ENCODE data around the gene PROX2.

PROX2 gene

GRCh38 chr14:74909911-74910310 is 34.0 kb upstream of the PROX2 start:
- no peak overlapping the region for H3K4me3 ChIP-seq (ENCODE audit: insufficient read depth, low read depth, low read length, poor library complexity, severe bottlenecking)
- no peaks in the 10 kb centered on the region for H3K27me3 ChIP-seq (replicated peaks; ENCODE audit: control insufficient read depth, insufficient read depth, low read length, poor library complexity, severe bottlenecking)
- no peak overlapping the region for H3K27ac ChIP-seq (ENCODE audit: insufficient read depth, low read length, poor library complexity, severe bottlenecking)
- H3K9me3 ChIP-seq (ENCODE audit: control insufficient read depth, low read length) = no peaks in the 10 kb centered on the region
- no peaks in the 10 kb centered on the region for H3K4me1 ChIP-seq (ENCODE audit: control insufficient read depth, insufficient read depth, low read length, poor library complexity, severe bottlenecking)
- peaks cover 7% of the 10 kb centered on the region for H3K36me3 ChIP-seq (ENCODE audit: control insufficient read depth, insufficient read depth, low read length)
- no peak for DNase-seq

GRCh38 chr14:74909501-74909900 is 33.6 kb upstream of the PROX2 start:
- no peaks in the 10 kb centered on the region for H3K4me1 ChIP-seq (ENCODE audit: control insufficient read depth, insufficient read depth, low read length, poor library complexity, severe bottlenecking)
- no peaks in the 10 kb centered on the region for H3K27me3 ChIP-seq (replicated peaks; ENCODE audit: control insufficient read depth, insufficient read depth, low read length, poor library complexity, severe bottlenecking)
- H3K4me3 ChIP-seq (ENCODE audit: insufficient read depth, low read depth, low read length, poor library complexity, severe bottlenecking) = no peak overlapping the region
- no peak overlapping the region for H3K27ac ChIP-seq (ENCODE audit: insufficient read depth, low read length, poor library complexity, severe bottlenecking)
- no peaks in the 10 kb centered on the region for H3K9me3 ChIP-seq (ENCODE audit: control insufficient read depth, low read length)
- peaks cover 7% of the 10 kb centered on the region for H3K36me3 ChIP-seq (ENCODE audit: control insufficient read depth, insufficient read depth, low read length)
- DNase-seq = no peak

- no peak overlapping the region for H3K4me3 ChIP-seq (ENCODE audit: insufficient read depth, low read depth, low read length, poor library complexity, severe bottlenecking)
- DNase-seq = no peak
- H3K27ac ChIP-seq (ENCODE audit: insufficient read depth, low read length, poor library complexity, severe bottlenecking) = no peak overlapping the region
- no peaks in the 10 kb centered on the region for H3K27me3 ChIP-seq (replicated peaks; ENCODE audit: control insufficient read depth, insufficient read depth, low read length, poor library complexity, severe bottlenecking)
- H3K9me3 ChIP-seq (ENCODE audit: control insufficient read depth, low read length) = no peaks in the 10 kb centered on the region
- no peaks in the 10 kb centered on the region for H3K4me1 ChIP-seq (ENCODE audit: control insufficient read depth, insufficient read depth, low read length, poor library complexity, severe bottlenecking)
- H3K36me3 ChIP-seq (ENCODE audit: control insufficient read depth, insufficient read depth, low read length) = peaks cover 10% of the 10 kb centered on the region
Observed at GRCh38 chr14:74908861-74909341, 33.0 kb upstream of the PROX2 start.

DNA sequence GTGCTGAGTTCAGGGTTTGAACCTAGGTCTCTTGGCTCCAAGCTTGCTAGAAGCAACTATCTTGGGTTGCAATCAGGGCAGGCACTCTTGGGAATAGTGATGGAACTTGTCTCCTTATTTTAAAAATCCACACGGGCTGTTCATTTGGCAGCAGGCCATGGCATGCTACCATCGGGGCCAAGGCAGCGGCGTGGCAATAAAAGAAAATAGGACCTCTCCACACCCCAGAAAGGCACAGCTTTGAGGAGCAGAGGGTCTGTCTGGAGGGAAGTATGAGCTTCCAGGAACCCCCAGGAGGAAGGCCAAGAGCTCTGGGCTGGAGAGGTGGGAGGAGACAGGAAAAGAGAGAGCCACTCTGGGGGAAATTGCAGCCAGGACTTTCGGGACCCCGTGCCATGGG is 31.8 kb upstream of the PROX2 start:
- DNase-seq = no peak
- peaks cover 19% of the 10 kb centered on the region for H3K36me3 ChIP-seq (ENCODE audit: control insufficient read depth, insufficient read depth, low read length)
- H3K27me3 ChIP-seq (replicated peaks; ENCODE audit: control insufficient read depth, insufficient read depth, low read length, poor library complexity, severe bottlenecking) = no peaks in the 10 kb centered on the region
- H3K4me1 ChIP-seq (ENCODE audit: control insufficient read depth, insufficient read depth, low read length, poor library complexity, severe bottlenecking) = no peaks in the 10 kb centered on the region
- H3K4me3 ChIP-seq (ENCODE audit: insufficient read depth, low read depth, low read length, poor library complexity, severe bottlenecking) = no peak overlapping the region
- H3K9me3 ChIP-seq (ENCODE audit: control insufficient read depth, low read length) = no peaks in the 10 kb centered on the region
- H3K27ac ChIP-seq (ENCODE audit: insufficient read depth, low read length, poor library complexity, severe bottlenecking) = no peak overlapping the region

- no peak overlapping the region for H3K4me3 ChIP-seq (ENCODE audit: insufficient read depth, low read depth, low read length, poor library complexity, severe bottlenecking)
- no peaks in the 10 kb centered on the region for H3K4me1 ChIP-seq (ENCODE audit: control insufficient read depth, insufficient read depth, low read length, poor library complexity, severe bottlenecking)
- H3K27ac ChIP-seq (ENCODE audit: insufficient read depth, low read length, poor library complexity, severe bottlenecking) = no peak overlapping the region
- DNase-seq = no peak
- H3K27me3 ChIP-seq (replicated peaks; ENCODE audit: control insufficient read depth, insufficient read depth, low read length, poor library complexity, severe bottlenecking) = no peaks in the 10 kb centered on the region
- H3K36me3 ChIP-seq (ENCODE audit: control insufficient read depth, insufficient read depth, low read length) = peaks cover 27% of the 10 kb centered on the region
- no peaks in the 10 kb centered on the region for H3K9me3 ChIP-seq (ENCODE audit: control insufficient read depth, low read length)
Observed at GRCh38 chr14:74906925-74907521, 31.1 kb upstream of the PROX2 start.

DNA sequence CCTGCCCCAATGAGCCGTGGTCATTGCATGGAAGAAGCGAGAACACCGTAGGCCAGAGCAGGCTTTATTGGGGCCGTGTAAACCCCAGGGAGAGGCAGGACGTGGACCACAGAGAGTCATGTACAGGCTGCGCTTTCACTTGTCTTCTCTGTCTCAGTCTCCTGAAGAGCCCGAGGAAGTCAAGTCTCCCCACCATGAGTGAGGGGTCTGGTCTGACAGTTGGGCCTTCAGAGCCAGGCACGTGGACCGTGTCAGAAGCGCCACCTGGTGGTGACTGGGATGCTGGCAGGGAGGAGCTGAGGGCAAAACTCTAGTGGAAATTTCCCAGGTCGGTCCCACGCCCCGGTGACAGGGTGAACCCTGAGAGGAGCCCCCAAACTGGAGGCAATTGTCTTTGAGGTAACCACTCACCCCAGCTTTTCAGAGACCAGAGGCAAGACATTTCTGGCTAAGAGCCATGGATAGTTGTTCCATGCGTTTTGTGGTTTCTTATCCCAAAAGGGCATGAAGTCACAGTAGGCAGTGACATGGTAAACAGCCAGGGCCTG is 29.7 kb upstream of the PROX2 start:
- Histone ChIP-seq H3K4me3 (ENCODE audit: insufficient read depth, low read depth, low read length, poor library complexity, severe bottlenecking) (no peak overlapping the region), H3K9me3 (ENCODE audit: control insufficient read depth, low read length) (no peaks in the 10 kb centered on the region), H3K27ac (ENCODE audit: insufficient read depth, low read length, poor library complexity, severe bottlenecking) (no peak overlapping the region), H3K27me3 (replicated peaks; ENCODE audit: control insufficient read depth, insufficient read depth, low read length, poor library complexity, severe bottlenecking) (no peaks in the 10 kb centered on the region), H3K36me3 (ENCODE audit: control insufficient read depth, insufficient read depth, low read length) (peaks cover 40% of the 10 kb centered on the region), H3K4me1 (ENCODE audit: control insufficient read depth, insufficient read depth, low read length, poor library complexity, severe bottlenecking) (no peaks in the 10 kb centered on the region)
- peak; percentile 59 to 71 (median 67) for DNase-seq

DNA sequence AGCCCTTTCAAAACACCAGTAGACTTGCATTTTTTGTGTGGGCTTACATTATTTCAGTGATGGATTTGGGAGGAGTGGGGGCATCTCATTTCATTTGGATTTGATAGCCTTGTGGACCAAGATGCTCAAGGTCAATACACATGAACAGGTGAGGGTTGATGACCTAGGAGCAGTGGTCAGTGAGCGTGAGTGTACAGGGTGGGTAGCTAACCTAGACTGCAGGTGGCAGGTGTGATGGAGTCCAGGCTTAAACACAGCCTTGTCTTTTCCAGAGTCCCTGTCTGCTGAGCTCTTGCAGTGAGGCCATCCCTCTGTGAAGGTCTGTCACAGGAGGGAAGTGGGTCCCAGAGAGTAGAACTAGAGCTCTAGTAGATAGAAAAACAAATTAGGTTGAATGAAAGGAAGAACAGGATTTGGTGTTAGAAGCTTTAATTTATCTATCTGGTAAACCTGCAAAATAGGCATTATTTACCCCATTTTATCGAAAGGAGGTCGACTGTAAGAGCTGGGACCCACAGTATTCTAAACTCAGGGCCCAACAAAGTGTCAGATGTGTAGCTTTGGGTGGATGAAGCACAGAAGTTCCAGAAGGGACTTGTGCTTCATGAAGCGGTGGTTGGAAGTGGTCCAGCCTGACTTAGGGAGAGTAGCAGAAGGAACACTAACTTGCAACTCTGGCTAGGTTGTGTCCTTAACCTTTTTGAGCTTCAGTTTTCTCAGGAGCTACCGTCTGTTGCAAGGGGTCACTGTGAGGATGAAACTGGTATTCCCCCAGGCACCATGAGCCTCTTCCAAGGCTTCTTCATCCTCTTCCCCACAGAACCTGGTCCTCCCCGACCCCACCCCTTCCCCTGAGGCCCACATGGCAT is 28.9 kb upstream of the PROX2 start:
- H3K36me3 ChIP-seq (ENCODE audit: control insufficient read depth, insufficient read depth, low read length) = peaks cover 48% of the 10 kb centered on the region
- H3K9me3 ChIP-seq (ENCODE audit: control insufficient read depth, low read length) = no peaks in the 10 kb centered on the region
- no peak for DNase-seq
- H3K4me1 ChIP-seq (ENCODE audit: control insufficient read depth, insufficient read depth, low read length, poor library complexity, severe bottlenecking) = no peaks in the 10 kb centered on the region
- H3K4me3 ChIP-seq (ENCODE audit: insufficient read depth, low read depth, low read length, poor library complexity, severe bottlenecking) = no peak overlapping the region
- H3K27me3 ChIP-seq (replicated peaks; ENCODE audit: control insufficient read depth, insufficient read depth, low read length, poor library complexity, severe bottlenecking) = no peaks in the 10 kb centered on the region
- no peak overlapping the region for H3K27ac ChIP-seq (ENCODE audit: insufficient read depth, low read length, poor library complexity, severe bottlenecking)

GRCh38 chr14:74902941-74903705 is 27.2 kb upstream of the PROX2 start:
- Histone ChIP-seq H3K4me1 (ENCODE audit: control insufficient read depth, insufficient read depth, low read length, poor library complexity, severe bottlenecking) (no peaks in the 10 kb centered on the region), H3K4me3 (ENCODE audit: insufficient read depth, low read depth, low read length, poor library complexity, severe bottlenecking) (no peak overlapping the region), H3K36me3 (ENCODE audit: control insufficient read depth, insufficient read depth, low read length) (peaks cover 66% of the 10 kb centered on the region), H3K27me3 (replicated peaks; ENCODE audit: control insufficient read depth, insufficient read depth, low read length, poor library complexity, severe bottlenecking) (no peaks in the 10 kb centered on the region), H3K9me3 (ENCODE audit: control insufficient read depth, low read length) (no peaks in the 10 kb centered on the region), H3K27ac (ENCODE audit: insufficient read depth, low read length, poor library complexity, severe bottlenecking) (no peak overlapping the region)
- DNase-seq = no peak

DNA sequence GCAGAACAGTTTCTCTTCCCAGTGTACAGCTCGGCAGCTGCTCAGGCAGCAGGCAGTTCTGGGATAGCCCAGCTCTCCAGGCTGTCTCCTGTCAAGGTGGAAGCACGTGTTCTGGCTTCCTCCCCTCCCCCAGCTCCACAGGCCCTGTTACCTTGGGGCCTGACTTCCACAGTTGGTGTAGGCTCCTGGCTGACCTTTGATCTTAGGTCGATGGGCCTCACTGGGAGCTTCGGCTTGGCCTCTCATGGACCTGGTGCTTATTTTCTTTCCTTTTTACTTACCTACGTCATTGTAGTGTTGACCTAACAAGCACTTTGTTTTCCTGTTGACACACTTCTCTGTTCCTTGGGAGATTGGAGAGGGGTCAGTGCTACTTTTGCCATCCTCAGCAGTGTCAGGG is 22.7 kb upstream of the PROX2 start:
- Histone ChIP-seq H3K4me3 (ENCODE audit: insufficient read depth, low read depth, low read length, poor library complexity, severe bottlenecking) (no peak overlapping the region), H3K27ac (ENCODE audit: insufficient read depth, low read length, poor library complexity, severe bottlenecking) (no peak overlapping the region), H3K36me3 (ENCODE audit: control insufficient read depth, insufficient read depth, low read length) (peaks cover 96% of the 10 kb centered on the region), H3K4me1 (ENCODE audit: control insufficient read depth, insufficient read depth, low read length, poor library complexity, severe bottlenecking) (no peaks in the 10 kb centered on the region), H3K27me3 (replicated peaks; ENCODE audit: control insufficient read depth, insufficient read depth, low read length, poor library complexity, severe bottlenecking) (no peaks in the 10 kb centered on the region), H3K9me3 (ENCODE audit: control insufficient read depth, low read length) (no peaks in the 10 kb centered on the region)
- no peak for DNase-seq

Measured in effector memory CD4-positive, alpha-beta T cell (primary cell).